Gastrocnemius medialis (tissue), 4 donors: Measurements from ENCODE around the gene HOXD12. TPM values are rescaled to one million over a fixed set of nuclear protein-coding genes. Genes with fewer than 3 reads are reported as not detected.

Source experiments
- ATAC-seq, 2 donors: fragments of 150-250 bp; one replicate each; pipeline ENCODE4 v1.9.1; 2016
- DNase-seq, 2 donors: peaks; one replicate each; pipeline ENCODE4 v3.0.0-alpha.2; 2019
- H3K27ac ChIP-seq, 4 donors: fragments of 200-600 bp; sonication (generic); 1 replicate in 1 of 4; 2 replicates in 3 of 4; pipeline ENCODE4 v1.5.1; 2016 to 2018; ENCODE audit warnings: mild to moderate bottlenecking in 2 of 4, moderate library complexity in 1 of 4
- H3K27me3 ChIP-seq, 3 donors: fragments of 200-600 bp; sonication (generic) in 2 of 3; 1 replicate in 1 of 3; 2 replicates in 2 of 3; pipeline versions ENCODE4 v1.5.1 to v1.6.0; 2016 to 2019; ENCODE audit warnings: mild to moderate bottlenecking in 1 of 3, moderate library complexity in 1 of 3
- H3K36me3 ChIP-seq, 2 donors: fragments of 200-600 bp; sonication (generic) in 1 of 2; one replicate each; pipeline ENCODE4 v1.5.1; 2017 to 2018
- H3K4me1 ChIP-seq, 2 donors: fragments of 200-600 bp; sonication (generic) in 1 of 2; one replicate each; pipeline ENCODE4 v1.5.1; 2016 to 2017; ENCODE audit warnings: mild to moderate bottlenecking in 2 of 2
- H3K4me3 ChIP-seq, 4 donors: fragments of 200-600 bp; sonication (generic) in 3 of 4; 1 replicate in 1 of 4; 2 replicates in 3 of 4; pipeline ENCODE4 v1.5.1; 2016 to 2019; ENCODE audit warnings: mild to moderate bottlenecking in 2 of 4
- H3K9me3 ChIP-seq, 3 donors: fragments of 200-600 bp; sonication (generic) in 2 of 3; 1 replicate in 1 of 3; 2 replicates in 2 of 3; pipeline ENCODE4 v1.5.1; 2016 to 2019
- POLR2A ChIP-seq, 2 donors: fragments of 450-650 bp; IDR thresholded peaks; one replicate each; pipeline ENCODE4 v1.6.1; 2017; ENCODE audit warnings: antibody characterized with exemption in 2 of 2, mild to moderate bottlenecking in 2 of 2, moderate library complexity in 2 of 2
- in situ Hi-C, 4 donors: fragments of 200-750 bp; cut with MboI; loops; one replicate each; pipeline versions ENCODE4 v1.15.0 to v1.8.0; 2017; ENCODE audit warnings: low sequenced_read_pairs in 4 of 4
- intact Hi-C: fragments of 100-400 bp; cut with DNase I; formaldehyde crosslinking; loops from one replicate; pipeline ENCODE4 v1.15.1; 2023; ENCODE audit warnings: low total_unique reads
- total RNA-seq, 4 donors: library from RNA; depleted of rRNA; stranded (reverse); fragments of >200 nt; gene quantifications; one replicate each; pipeline versions ENCODE4 v1.1.0 to v1.2.3, GENCODE V29; 2016
- TF ChIP-seq, protein P1 (sequence below), 5 experiments: fragments of 450-650 bp in 3 of 5; fragments of 200-600 bp in 2 of 5; sonication (generic) in 2 of 5; IDR thresholded peaks in 4 of 5; conservative IDR thresholded peaks in 1 of 5; 1 replicate in 4 of 5; 2 replicates in 1 of 5; pipeline ENCODE4 v1.5.1; 2016 to 2019; ENCODE audit warnings: antibody characterized with exemption in 5 of 5, mild to moderate bottlenecking in 3 of 5, moderate library complexity in 3 of 5

Gene HOXD12
- total RNA-seq, 4 donors from 2014 or later: not detected

DNA sequence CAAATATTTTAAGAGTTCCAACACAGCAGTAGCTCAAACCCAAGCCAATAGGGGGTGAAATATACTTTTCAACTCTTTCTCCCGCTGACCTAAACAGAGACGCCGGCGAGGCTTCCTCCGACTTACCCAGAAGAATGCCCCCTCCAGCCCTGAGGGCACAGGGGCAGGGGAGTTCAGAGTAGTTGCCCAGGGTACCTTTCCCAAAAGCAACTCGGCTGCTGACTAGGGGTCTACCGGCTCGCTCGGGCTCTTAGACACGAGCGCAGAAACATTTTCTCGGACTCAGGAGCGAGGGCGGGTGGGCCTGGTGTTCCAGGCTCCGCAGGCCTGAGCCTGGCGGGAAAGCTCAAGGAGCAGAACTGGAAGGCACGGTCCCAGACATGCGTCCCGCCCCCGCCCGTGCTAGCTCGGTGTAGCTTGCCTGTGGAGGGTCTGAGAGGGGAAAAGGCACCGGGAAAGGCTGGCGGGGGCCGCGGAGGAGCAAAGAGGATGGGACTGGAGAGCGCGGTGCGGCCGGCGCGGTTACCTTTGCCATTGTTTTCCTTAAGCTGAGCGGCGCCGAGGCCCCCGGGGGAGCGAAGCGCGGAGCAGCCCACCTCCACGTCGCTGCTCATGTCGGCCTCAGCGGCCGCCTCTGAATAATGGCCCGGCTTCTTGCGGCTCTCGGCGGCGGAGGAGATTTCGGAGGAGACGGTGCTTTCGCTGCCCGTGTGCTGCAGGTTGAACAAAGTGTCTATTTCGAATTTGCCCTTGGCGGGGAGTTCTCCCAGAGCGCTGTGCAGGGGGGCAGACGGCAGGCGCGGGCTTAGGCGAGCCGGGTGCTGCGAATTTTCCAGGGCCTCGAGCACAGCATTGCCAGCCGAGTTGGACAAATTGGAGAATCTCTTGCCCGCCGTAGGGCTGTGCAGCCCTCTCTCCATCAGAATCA is 16.5 kb upstream of the HOXD12 start:
- no peak for DNase-seq
- no peaks in the 10 kb centered on the region for H3K36me3 ChIP-seq
- H3K27ac ChIP-seq: no peak overlapping the region
- ATAC-seq: no peak
- no peak for TF ChIP-seq POLR2A (IDR thresholded peaks at IDR 0.05)
- TF ChIP-seq, protein P1, sequence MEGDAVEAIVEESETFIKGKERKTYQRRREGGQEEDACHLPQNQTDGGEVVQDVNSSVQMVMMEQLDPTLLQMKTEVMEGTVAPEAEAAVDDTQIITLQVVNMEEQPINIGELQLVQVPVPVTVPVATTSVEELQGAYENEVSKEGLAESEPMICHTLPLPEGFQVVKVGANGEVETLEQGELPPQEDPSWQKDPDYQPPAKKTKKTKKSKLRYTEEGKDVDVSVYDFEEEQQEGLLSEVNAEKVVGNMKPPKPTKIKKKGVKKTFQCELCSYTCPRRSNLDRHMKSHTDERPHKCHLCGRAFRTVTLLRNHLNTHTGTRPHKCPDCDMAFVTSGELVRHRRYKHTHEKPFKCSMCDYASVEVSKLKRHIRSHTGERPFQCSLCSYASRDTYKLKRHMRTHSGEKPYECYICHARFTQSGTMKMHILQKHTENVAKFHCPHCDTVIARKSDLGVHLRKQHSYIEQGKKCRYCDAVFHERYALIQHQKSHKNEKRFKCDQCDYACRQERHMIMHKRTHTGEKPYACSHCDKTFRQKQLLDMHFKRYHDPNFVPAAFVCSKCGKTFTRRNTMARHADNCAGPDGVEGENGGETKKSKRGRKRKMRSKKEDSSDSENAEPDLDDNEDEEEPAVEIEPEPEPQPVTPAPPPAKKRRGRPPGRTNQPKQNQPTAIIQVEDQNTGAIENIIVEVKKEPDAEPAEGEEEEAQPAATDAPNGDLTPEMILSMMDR (IDR thresholded peaks at IDR 0.05 in 4 of 5, conservative IDR thresholded peaks at IDR 0.05 in 1 of 5): no peak
- intact Hi-C loops: loop anchor here (5.0 kb wide), 1 partner anchor 226 kb away; no protein-coding TSS in a partner anchor
- peak overlapping the region in 1 of 4 donors; percentile 30 for H3K4me3 ChIP-seq
- H3K4me1 ChIP-seq: peaks cover 17 to 33% of the 10 kb centered on the region in 2 donors
- peaks cover 91 to 96% (median 95%) of the 10 kb centered on the region in 3 donors for H3K27me3 ChIP-seq
- in situ Hi-C loops: loop anchor here in 2 of 4 donors (25.0 kb wide), 1 partner anchor 721 kb away; no protein-coding TSS in a partner anchor
- H3K9me3 ChIP-seq: no peaks in the 10 kb centered on the region

DNA sequence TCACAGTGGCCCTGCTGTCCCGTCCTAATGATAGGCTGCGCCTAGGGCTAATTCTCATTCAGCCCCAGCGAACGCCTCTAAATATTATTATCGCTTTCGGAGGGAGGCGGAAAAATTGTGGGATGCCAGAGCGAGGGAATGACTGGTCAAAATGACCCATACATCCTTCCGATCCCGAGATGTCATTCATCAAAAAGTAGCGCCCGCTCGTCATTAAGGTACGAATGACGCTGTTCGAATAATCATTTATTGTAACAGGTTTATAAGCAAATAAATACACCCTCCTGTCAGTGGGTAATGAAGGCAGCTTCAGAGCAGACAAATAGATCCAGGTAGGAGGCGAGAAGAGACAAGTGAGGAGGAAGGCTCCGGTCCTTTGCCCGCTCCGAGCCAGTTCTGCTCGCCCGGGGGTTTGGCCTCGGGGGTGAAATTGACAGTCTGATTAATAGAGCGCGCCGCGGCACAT is 15.8 kb upstream of the HOXD12 start, which contains the start of gene EVX2:
TSS of gene EVX2 (minus strand) at position 167 of the 466 bp plus-strand sequence. CDS start 186 bp downstream, outside the sequence.
- H3K27ac ChIP-seq: no peak within 1 kb of the TSS
- ATAC-seq (no peak), DNase-seq (no peak)
- intact Hi-C loops: loop anchor here (5.0 kb wide), 1 partner anchor 227 kb away; no protein-coding TSS in a partner anchor
- in situ Hi-C loops: loop anchor here in 2 of 4 donors (25.0 kb wide), 1 partner anchor 722 kb away; no protein-coding TSS in a partner anchor
- peaks cover 15 to 28% of the 10 kb centered on the region in 2 donors for H3K4me1 ChIP-seq
- H3K27me3 ChIP-seq: peaks cover 91 to 96% (median 95%) of the 10 kb centered on the region in 3 donors
- no peak for TF ChIP-seq POLR2A (IDR thresholded peaks at IDR 0.05)
- TF ChIP-seq, protein P1 (IDR thresholded peaks at IDR 0.05 in 4 of 5, conservative IDR thresholded peaks at IDR 0.05 in 1 of 5): no peak
- H3K9me3 ChIP-seq: no peaks in the 10 kb centered on the region
- H3K36me3 ChIP-seq: no peaks in the 10 kb centered on the region
- peak within 1 kb of the TSS in 1 of 4 donors; percentile 30 for H3K4me3 ChIP-seq

- Histone ChIP-seq H3K4me3 (peak overlapping the region in 1 of 4 donors; percentile 28), H3K27ac (no peak overlapping the region), H3K9me3 (no peaks in the 10 kb centered on the region), H3K4me1 (peaks cover 8 to 20% of the 10 kb centered on the region in 2 donors), H3K36me3 (no peaks in the 10 kb centered on the region), H3K27me3 (peaks cover 91 to 96% (median 95%) of the 10 kb centered on the region in 3 donors)
- intact Hi-C loops (loop anchor here (5.0 kb wide), 1 partner anchor 227 kb away; no protein-coding TSS in a partner anchor), in situ Hi-C loops (loop anchor here in 2 of 4 donors (25.0 kb wide), 1 partner anchor 722 kb away; no protein-coding TSS in a partner anchor)
- no peak for DNase-seq
- ATAC-seq: no peak
- no peak for TF ChIP-seq POLR2A (IDR thresholded peaks at IDR 0.05)
These were observed 14.9 kb upstream of the HOXD12 start for GRCh38 chr2:176084611-176085119.

GRCh38 chr2:176085120-176085788 is 14.3 kb upstream of the HOXD12 start:
- no peak for DNase-seq
- in situ Hi-C loops: loop anchor here in 2 of 4 donors (25.0 kb wide), 1 partner anchor 723 kb away; no protein-coding TSS in a partner anchor
- peaks cover 96 to 99% (median 98%) of the 10 kb centered on the region in 3 donors for H3K27me3 ChIP-seq
- peak overlapping the region in 1 of 4 donors; percentile 28 for H3K4me3 ChIP-seq
- no peak for TF ChIP-seq POLR2A (IDR thresholded peaks at IDR 0.05)
- TF ChIP-seq, protein P1 (IDR thresholded peaks at IDR 0.05 in 4 of 5, conservative IDR thresholded peaks at IDR 0.05 in 1 of 5): no peak
- H3K36me3 ChIP-seq: no peaks in the 10 kb centered on the region
- no peak overlapping the region for H3K27ac ChIP-seq
- intact Hi-C loops: no loop called here
- ATAC-seq: no peak
- no peaks in the 10 kb centered on the region for H3K9me3 ChIP-seq
- H3K4me1 ChIP-seq: peaks cover 7 to 19% of the 10 kb centered on the region in 2 donors
